PFSK-1 (cell line): ENCODE data around the gene KLHDC7B.

Source experiments
- REST ChIP-seq, 2 experiments: IDR thresholded peaks; 2 replicates each; pipeline versions ENCODE4 v1.6.1 to v1.8.0; 2011 to 2012; ENCODE audit warnings: low read depth in 2 of 2, low read length in 2 of 2, control low read depth in 1 of 2, inconsistent platforms in 1 of 2, mild to moderate bottlenecking in 1 of 2, moderate library complexity in 1 of 2; ENCODE audit not compliant: insufficient read depth in 1 of 2
- TAF1 ChIP-seq: IDR thresholded peaks from 2 replicates; pipeline ENCODE4 v1.6.1; 2012; ENCODE audit warnings: low read length, control low read depth, borderline replicate concordance; ENCODE audit not compliant: insufficient read depth

DNA sequence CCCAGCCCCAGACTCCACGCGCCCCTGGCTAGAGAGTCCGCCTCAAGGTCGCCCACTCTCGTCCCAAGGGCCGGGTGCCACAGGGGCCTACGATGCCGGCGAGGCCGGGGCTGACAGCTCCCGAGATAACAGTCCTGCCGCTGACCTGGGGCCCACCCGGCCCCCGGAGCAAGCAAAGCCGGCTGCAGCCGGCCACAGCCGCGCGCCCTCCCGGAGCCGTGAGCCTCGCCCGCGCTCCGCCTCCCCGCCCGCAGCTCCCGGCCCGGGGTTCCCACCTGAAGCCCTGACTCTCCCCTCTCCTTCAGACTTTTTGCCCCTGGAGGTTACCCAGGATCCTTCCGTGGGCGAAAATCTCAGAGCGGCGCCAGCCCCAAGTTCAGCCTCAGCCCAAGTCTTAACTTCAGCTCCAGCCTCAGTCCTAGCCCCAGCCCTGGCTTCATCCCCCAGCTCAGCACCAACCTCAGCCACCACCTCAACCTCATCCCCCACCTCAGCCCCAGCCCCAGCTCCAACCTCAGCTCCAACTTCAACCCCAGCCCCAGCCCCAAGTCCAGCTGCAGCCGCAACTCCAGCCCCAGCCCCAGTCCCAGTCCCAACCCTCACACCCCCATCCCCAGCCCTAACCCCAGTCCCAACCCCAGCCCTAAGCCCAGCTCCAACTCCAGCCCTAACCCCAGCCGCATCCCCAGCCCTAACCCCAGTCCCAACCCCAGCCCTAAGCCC lies 1.7 kb downstream of the KLHDC7B start:
- TF ChIP-seq TAF1 = no peak
- TF ChIP-seq REST (IDR thresholded peaks at IDR 0.05; ENCODE audit: insufficient read depth in 1 of 2, low read depth in 2 of 2, low read length in 2 of 2) = no peak
